Stimulated activated CD8-positive, alpha-beta memory T cell treated with anti-CD3 and anti-CD28 coated beads, Interleukin-4, amount 100 ng/mL, for 4 hours (primary cell): ENCODE data around the gene MARK4.
"Not testable (repeated sequence)": the region's sequence is repeated elsewhere in the genome, so short reads cannot be mapped to it uniquely, and the experiment has no call there.

Experiments
- DNase-seq, 2 donors: peaks; one replicate each; pipeline ENCODE4 v3.0.0-alpha.2; 2020; ENCODE audit warnings: low read depth in 2 of 2, low spot score in 1 of 2

The MARK4 gene

DNA sequence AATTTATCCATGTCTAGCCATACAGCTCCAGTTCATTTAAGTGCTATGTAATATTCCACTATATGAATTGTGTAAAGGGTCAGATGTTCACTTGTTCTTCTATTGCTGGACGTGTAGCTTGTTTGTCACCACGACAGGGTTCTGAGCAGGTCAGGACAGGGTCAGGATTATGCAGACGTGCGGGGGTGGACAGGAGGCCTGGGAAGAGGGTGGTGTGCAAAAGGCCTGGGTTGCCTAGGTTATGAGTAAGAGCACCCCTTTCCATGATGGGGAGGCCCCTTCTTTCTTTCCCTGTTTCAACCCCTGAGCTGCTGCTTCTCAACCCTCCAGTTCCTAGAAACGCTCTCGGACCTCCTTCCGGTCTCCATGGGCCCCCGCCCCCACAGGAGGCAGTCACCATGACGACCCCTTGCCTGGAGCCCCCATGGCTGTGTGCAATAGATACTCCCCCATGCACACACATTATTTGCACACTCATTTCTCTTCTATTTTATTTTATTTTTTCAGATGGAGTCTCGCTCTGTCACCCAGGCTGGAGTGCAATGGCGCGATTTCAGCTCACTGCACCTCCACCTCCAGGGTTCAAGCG is 7.8 kb upstream of the MARK4 start:
- DNase-seq = no peak

DNA sequence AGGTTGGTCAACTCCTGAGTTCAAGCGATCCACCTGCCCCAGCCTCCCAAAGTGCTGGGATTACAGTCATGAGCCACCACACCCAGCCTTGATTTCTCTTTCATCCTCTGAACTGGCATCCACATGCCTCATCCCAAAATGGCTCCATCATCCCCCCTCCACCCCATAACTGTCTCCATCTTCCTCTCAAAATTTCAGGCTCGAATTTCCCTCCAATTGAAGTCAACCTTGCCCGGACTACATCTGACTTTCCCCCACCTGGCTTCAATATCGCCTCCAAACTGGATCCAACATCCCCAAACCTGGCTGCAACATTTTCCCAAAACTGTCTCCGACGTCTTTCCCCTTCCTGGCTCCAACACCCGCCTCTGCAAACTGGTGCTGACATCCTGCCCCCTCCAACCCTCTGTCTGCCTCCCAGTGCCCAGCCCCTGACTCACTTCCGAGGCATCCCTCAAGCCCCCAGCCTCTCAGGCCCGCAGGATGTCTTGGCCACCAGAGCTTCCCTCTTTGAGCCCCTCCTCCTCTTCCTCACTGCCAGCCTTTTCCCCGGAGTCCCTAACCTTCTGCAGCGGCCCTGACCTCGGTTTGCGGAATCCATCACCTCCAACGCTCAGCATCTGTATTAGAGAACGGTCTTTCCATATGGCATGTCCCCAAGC is 6.8 kb upstream of the MARK4 start:
- no peak for DNase-seq

- no peak for DNase-seq
These were observed 5.7 kb upstream of the MARK4 start, which contains the start of gene EXOC3L2 for GRCh38 chr19:45245334-45245787. TSS of gene EXOC3L2 (minus strand) at chr19:45245407. CDS start at chr19:45239045, 6,362 bp downstream.

- no peak for DNase-seq
These were observed 5.2 kb upstream of the MARK4 start for GRCh38 chr19:45245826-45246225.

GRCh38 chr19:45247136-45247535 is 3.9 kb upstream of the MARK4 start:
- no peak for DNase-seq

GRCh38 chr19:45249261-45250033 is 1.6 kb upstream of the MARK4 start:
- no peak for DNase-seq

DNA sequence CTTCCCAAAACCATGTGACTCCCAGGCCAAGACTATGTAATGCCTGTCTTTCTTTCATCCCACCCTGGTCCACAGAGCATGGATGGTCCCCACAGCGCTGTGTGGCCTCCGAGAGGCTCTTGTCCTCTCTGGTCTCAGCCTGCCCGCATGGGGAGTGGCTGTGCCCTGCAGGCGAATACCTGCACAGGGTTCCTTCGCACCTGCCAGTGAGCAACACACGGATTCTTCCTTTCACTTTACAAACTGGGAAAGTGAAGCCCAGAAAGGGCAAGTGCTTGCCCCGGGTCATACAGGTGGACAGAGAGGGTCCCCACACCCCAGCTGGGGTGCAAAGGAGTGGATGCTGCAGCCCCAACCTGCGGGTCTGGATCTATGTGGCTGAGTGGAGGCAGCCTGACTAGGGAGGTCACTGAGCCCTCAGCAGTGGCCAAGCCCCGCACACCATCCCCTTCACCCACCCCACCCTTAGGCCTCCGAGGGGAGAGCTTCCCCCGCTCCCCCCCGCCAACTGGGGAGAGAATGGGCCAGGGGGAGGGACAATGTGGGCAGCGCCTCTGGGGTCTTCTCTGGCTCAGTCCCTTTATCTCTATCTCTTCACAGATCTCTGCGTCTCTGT is 747 bp upstream of the MARK4 start:
- no peak for DNase-seq

DNA sequence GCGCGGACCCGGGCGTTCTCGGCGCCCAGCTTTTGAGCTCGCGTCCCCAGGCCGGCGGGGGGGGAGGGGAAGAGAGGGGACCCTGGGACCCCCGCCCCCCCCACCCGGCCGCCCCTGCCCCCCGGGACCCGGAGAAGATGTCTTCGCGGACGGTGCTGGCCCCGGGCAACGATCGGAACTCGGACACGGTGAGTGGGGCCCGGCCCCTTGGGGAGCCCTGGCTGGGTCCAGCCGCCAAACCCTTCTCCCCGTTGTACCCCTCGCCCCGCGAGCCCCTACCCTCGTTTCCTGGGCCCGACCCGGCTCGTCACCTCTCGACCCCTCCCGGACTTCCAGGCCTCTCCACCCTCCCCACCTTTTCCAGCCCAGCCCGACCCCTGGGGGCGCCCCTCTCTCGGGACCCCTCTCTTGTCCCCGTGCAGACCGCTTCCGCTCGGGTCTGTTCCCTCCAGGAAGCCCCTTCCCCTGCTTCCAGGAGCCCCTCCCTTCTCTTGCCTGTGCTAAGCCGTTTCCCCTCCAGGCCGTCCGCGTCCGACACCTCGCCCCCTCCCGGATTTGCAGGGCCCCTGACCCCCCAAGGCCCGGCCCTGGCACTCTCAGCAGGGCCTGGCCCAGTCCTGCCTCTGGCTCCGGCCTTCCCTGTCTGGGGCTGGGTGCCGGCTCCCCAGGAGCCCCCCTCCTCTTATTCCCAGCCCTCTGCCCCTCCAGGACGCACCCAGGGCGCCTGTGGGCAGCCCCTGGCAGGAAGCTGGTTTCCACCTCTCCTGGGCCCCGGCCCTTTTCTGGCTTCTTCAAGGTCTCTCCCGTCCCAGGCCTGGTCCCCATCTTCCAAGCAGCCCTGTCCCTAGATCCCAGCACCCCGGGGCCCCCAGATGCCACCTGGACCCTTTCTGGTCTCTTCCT is 632 bp downstream of the MARK4 start:
- DNase-seq = no peak

GRCh38 chr19:45253396-45254027 is 2.4 kb downstream of the MARK4 start:
- no peak for DNase-seq

- no peak for DNase-seq
These were observed 3.0 kb downstream of the MARK4 start for GRCh38 chr19:45254044-45254531.

GRCh38 chr19:45255611-45256157 is 4.6 kb downstream of the MARK4 start:
- DNase-seq = no peak

DNA sequence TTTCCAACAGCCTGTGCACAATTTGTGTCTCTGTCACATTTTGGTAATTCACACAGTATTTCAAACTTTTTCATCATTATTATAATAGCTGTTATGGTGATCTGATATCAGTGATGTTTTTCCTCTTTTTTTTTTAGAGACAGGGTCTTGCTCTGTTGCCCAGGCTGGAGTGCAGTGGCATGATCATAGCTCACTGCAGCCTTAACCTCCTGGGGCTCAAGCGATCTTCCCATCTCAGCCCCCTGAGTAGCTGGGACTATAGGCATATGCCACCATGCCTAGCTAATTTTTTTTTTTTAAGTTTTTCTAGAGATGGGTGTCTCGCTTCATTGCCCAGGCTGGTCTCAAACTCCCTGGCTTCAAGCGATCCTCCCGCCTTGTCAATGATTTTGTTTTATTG is 5.8 kb downstream of the MARK4 start:
- DNase-seq = no peak

DNA sequence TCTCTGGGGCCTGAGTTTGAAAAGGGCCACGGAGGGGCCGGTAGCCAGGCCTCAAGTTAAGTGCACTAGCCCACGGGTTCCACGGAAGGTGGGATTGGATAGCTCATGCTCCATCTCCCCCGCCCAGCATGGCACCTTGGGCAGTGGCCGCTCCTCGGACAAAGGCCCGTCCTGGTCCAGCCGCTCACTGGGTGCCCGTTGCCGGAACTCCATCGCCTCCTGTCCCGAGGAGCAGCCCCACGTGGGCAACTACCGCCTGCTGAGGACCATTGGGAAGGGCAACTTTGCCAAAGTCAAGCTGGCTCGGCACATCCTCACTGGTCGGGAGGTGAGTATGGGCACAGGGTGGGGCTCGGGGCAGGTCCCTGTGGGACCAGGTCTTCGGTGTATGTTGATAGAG is 7.8 kb downstream of the MARK4 start:
- no peak for DNase-seq

DNA sequence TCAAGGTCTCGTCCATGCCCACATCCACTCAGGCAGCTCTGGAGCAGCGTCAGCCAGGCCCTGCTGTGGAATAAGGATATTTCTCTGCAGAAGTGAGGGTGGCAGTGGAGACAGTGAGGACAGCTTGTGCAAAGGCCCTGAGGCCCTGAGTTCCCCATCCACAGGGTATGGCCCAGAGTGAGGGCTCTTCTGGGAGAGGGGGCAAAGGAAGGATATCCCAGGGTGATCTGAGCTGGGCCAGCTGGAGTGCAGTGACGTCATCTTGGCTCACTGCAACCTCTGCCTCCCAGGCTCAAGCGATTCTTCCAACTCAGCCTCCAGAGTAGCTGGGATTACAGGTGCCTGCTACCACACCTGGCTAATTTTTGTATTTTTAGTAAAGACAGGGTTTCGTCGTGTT is 11.5 kb downstream of the MARK4 start:
- no peak for DNase-seq

DNA sequence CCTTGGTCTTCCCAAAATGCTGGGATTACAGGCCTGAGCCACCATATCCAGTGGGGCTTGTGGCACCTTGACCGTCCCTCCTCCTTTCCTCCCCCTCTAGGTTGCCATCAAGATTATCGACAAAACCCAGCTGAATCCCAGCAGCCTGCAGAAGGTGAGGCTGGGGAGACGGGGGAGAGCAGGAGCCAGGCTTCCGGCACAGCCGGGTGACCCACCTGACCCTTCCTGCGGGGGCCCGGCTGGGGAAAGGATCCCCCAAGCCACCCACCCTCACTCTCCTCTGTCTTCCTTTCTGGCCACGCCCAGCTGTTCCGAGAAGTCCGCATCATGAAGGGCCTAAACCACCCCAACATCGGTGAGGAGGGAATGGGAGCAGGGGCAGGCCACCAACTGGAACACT is 11.9 kb downstream of the MARK4 start:
- DNase-seq = no peak

DNA sequence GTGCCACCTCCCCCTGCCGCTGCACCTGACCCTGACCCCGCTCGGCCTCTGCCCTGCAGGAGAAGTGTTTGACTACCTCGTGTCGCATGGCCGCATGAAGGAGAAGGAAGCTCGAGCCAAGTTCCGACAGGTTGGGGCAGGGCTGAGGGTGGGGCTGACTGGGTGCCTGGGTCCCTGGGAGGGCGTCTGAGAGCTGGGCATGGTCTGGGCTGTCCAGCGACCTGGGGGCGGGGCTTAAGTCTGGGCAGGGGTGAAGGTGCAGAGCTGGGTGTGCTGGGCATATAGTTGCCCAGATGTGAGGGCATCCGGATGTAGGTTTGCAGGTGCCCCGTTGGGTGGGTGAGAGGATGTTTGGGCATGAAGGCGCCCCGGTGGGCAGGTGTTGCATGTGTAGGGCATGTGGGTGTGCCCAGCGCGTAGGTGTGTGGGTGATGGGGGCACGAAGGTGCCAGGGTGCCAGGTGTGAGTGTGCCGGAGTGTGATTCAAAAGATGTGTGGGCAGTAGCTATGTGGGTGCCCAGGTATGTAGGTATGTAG is 13.8 kb downstream of the MARK4 start:
- no peak for DNase-seq

DNA sequence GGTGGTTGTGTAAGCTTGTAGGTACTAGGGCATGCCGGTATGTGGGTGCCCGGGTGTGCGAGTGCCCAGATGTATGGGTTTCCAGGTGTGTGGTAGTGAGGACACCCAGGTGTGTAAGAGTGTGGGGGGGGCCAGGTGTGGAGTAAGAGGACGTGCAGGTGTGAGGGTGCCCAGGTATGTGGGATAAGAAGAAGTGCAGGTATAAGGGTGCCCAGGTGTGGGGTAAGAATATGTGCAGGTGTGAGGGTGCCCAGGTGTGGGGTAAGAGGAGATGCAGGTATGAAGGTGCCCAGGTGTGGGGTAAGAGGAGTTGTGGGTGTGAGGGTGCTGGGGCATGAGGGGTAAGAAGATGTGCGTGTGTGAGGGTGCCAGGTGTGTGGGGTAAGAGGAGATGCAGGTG is 14.3 kb downstream of the MARK4 start:
- DNase-seq = no peak

GRCh38 chr19:45267296-45267695 is 16.2 kb downstream of the MARK4 start:
- DNase-seq = no peak

DNA sequence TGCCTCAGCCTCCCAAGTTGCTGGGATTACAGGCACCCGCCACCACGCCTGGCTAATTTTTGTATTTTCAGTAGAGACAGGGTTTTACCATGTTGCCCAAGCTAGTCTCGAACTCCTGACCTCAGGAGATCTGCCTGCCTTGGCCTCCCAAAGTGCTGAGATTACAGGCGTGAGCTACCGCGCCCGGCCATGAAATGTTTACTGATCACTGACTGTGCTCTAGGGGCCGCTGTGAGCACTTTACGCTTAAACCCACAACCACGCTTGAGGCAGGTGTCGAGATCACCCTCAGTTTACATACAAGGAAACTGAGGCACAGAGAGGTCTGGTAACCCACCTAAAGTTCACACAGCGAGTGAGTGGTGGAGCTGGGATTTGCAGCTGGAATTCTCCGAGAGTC is 18.9 kb downstream of the MARK4 start:
- not testable (repeated sequence) for DNase-seq
